NCI-H345 treated with DMSO at 0.1 percent for 48 hours (cell line): ENCODE data around the gene FAM47E.
"Not testable (repeated sequence)": the region's sequence is repeated elsewhere in the genome, so short reads cannot be mapped to it uniquely, and the experiment has no call there.

Source experiments
- DNase-seq: peaks from one replicate; lab custom pipeline; 2025; ENCODE audit not compliant: unreplicated experiment; lab: John Stamatoyannopoulos, UW

FAM47E gene

GRCh38 chr4:76224171-76224570 lies 27.4 kb upstream of the FAM47E start:
- DNase-seq = no peak

GRCh38 chr4:76226418-76226817 lies 25.1 kb upstream of the FAM47E start:
- DNase-seq = no peak

DNA sequence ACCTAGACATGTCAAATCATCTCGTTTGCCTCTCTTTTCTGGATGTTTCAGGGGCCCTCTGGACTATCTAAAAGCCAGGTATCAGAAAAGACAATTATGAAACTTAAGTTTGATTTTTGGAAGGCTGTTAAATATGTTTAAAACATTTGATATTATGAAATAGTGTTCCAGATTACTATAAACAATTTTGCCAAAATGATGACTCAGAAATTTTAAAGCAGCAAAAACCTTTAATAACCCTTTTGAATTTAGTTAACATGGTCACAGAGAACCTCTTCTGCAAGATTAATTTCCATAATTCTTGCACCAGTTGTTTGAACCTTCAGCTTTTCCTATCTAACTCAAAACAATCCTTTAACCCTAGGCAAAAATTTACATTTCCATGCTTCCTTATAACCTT lies 18.8 kb upstream of the FAM47E start:
- no peak for DNase-seq

DNA sequence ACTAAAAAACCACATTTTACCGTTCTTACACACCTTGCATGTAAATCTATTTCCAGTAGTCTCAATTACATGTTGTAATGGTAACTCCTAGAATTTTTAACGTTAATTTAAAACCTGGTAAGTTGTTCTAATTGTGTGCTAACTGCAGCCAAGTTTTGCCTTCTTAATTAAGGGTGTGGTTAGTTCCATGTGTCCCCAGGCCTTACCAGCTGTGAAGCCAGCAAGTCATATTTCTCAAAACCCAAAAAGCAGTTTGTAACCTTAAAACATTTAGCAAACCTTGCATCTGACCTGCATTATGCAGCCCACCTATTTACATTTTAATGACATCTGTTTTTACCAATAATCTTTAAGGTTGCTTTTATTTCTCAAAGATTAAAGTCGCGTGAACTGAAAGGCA lies 18.4 kb upstream of the FAM47E start:
- no peak for DNase-seq

DNA sequence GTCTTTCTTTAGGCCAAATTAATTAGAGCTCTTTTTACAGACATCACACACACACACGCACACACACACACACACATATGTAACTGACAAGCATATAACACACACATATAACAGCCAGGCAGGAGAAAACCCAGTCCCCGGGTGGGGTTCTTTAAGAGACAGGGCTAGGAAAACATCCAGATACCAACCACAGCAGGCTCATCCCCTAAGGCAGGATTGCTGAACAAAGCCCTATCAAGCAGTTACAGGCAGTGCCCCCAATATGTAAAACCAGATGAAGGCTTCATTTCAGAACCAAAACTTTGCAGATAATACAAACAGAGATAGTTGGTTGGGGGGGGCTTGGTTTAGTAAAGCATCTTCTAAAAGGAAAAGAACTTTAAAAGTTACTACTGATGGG lies 18.0 kb upstream of the FAM47E start:
- no peak for DNase-seq

GRCh38 chr4:76233967-76234678 lies 17.4 kb upstream of the FAM47E start:
- no peak for DNase-seq

DNA sequence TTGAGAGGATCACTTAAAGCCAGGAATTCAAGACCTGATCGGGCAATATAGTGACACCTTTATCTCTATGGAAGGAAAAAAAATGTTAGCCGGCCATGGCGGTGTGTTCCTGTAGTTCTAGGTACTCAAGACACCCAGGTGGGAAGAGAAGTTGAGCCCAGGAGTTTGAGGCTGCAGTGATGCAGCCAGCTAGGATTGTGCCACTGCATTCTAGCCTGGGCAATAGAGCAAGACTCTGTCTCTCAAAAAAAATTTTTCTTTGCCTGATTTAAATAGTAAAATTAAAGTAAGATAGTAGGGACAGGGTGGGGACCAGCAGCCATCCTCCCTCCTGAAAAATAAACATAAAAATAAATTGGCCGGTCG lies 16.9 kb upstream of the FAM47E start:
- no peak for DNase-seq

DNA sequence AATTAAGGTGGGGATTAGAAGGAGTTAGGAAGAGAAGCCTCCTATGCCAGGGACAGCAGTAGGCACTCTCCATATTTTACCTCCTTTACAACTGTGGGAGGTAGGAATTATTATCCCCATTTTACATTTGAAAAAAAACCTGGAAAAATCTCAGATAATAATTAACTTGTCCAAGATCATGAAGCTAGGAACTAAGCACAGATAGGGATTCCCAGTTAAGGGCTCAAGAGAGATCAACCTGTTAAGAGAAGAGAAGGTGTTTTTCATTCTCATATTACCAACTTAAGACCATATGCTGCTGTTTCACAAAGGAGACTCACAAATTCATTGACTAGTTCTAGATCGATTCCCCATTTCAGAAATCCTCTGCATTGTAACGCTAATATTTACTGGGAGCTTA lies 16.1 kb upstream of the FAM47E start:
- no peak for DNase-seq

GRCh38 chr4:76235915-76236314 lies 15.6 kb upstream of the FAM47E start:
- peak; percentile 9 for DNase-seq

- DNase-seq = no peak
Observed at GRCh38 chr4:76238236-76238635, 13.3 kb upstream of the FAM47E start.

GRCh38 chr4:76238701-76239100 lies 12.8 kb upstream of the FAM47E start:
- no peak for DNase-seq

DNA sequence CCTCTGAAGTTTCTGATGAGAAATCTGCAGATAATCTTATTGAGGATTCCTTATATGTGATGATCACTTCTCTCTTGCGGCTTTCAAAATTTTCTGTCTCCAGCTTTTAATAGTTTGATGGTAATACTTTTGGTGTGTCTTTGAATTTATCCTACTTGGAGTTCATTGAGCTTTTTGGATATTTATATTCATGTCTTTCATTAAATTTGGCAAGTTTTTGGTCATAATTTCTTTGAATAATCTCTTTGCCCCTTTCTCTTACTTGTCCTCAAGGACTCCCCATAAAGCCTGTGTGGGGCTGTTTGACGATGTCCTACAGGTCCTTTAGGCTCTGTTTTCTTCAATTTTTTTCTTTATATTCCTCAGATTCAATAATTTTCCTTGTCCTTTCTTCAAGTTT lies 11.3 kb upstream of the FAM47E start:
- DNase-seq = no peak

- not testable (repeated sequence) for DNase-seq
Observed at GRCh38 chr4:76243877-76244276, 7.6 kb upstream of the FAM47E start.

DNA sequence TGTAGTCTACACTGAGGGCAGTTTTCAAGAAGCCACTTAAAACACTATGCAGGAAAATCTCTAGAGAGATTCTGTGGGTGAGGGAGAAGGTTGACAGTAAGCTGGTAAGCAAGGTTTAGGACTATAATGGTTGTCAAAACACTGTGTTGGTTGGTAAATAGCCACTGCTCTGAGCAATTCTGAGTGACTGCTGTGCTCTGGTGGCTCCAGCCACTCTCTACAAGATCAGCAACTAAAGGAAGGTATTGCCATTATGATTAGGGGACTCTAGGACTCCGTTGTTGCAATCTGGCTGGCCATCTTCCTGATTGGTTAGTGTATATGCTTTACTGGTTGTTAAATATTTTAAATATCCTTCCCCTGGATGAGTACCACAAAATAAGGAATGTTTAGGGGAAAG lies 5.5 kb upstream of the FAM47E start:
- no peak for DNase-seq

- DNase-seq = no peak
Observed at GRCh38 chr4:76246852-76247251, 4.7 kb upstream of the FAM47E start.

GRCh38 chr4:76250962-76251361 lies 559 bp upstream of the FAM47E start:
- DNase-seq = peak; percentile 18

DNA sequence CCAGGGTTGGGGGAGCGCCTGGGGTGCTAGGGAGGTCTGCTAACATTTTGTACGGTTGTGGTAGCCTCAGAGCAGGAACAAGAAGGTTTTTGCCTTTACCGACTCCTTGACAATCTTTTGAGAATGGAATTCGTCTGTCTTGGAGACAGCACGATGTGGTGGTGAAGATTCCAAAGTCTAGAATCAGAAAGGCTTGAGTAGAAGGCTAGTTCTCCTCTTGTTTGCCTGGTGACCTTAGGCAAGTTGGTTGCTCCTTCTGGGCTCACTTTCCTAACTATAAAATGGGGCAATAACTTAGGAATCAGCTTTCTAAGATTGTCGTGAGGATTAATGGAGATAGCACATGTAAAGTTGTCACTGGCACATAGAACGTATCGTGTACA lies 741 bp downstream of the FAM47E start:
- DNase-seq = no peak

DNA sequence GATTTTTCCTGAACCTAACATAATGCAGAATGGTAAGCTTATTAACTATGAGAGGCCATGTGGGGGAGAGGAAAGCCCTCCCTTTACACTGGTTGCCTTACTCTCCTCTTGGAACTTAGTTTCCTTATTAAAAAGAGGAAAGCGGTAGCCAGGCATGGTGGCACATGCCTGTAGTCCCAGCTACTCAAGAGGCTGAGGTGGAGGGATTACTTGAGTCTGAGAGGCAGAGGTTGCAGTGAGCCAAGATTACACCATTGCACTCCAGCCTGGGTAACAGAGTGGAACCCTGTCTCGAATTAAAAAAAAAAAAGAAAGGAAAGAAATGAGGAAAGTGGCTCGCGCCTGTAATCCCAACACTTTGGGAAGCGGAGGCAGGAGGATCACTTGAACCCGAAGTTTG lies 2.0 kb downstream of the FAM47E start:
- DNase-seq = no peak

DNA sequence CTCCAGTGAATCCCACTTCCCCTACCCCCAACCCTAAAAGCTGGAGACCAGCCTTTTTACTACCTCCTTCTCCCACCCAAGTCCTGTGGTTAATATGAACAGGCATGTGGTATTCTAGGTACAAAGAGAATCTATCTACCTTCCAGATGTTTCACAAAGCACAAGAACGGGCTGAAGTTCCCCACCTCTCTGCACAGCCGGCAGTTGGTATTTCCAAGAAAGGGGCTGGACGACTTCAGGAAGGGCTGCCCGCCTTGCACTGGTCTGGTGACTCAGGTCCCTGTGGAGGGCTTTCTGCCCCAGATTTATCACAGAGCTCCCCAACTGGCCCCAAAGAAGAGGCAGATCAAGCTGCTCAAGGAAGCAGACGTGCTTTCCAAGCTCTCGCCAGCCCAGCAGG lies 4.5 kb downstream of the FAM47E start:
- no peak for DNase-seq

- no peak for DNase-seq
Observed at GRCh38 chr4:76256968-76257367, 5.4 kb downstream of the FAM47E start.

DNA sequence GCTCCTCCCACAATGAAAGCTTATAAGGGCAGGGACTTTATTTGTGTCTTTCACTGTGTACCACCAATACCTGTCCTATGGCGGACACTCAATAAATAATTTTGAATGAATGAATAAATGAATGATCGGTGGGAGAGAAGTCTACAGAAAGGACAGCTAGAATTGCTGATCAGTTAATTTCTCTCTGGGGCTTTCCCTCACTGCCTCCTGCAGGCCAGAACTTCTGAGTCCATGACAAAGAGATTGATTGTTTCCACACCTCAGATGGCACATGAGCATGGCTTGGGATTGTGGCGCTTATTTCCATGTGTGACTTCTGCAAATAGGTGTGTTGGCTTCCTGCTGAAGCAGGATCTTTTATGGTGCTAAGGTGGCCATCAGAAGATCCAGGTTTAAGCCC lies 6.3 kb downstream of the FAM47E start:
- no peak for DNase-seq

DNA sequence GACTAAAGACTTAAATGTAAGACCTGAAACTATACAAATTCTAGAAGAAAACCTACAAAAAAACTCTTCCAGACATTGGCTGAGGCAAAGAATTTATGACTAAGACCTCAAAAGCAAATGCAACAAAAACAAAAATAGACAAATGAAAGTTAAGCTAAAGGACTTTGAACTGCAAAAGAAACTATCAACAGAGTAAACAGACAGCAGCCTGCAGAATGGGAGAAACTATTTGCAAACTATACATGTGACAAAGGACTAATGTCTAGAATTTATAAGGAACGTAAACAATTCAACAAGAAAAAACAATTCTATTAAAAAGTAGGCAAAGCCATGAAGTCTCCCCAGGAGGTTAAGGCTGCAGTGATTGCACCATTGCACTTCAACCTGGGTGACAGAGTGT lies 9.1 kb downstream of the FAM47E start:
- DNase-seq = no peak

DNA sequence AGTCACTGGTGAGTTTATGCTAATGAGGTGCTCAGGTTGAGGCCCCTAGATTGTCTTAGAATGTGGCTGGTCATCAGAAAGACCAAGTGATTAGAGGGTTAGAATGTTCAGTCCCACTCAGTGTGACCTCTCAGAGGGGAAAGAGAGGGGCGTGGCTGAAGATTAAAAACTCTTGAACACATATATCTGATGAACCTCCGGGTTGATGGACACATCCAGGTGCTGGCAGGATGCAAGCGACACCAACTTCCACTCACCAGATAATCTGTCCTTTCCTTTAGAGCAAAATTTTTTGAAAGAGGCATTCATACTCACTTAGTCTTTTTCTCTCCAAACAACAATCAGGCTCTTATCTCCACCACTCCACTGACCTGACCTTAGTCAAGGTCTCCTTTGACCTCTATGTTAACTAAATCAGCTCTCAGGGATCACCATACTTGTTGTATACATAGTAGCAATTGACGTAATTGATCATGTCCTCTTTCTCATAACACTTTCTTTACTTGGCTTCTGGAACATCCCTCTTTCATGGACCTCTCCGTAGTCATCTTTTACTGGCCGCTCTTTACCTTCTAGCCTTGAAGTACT lies 14.2 kb downstream of the FAM47E start:
- DNase-seq = no peak
